OCI-LY3 (cell line): ENCODE measurements around the gene FRYL.

Experiments
- CTCF ChIP-seq: fragments of 200-600, 300-600 bp; sonication (generic); IDR thresholded peaks from 2 replicates; pipeline ENCODE4 v1.5.1; 2014; ENCODE audit warnings: antibody characterized with exemption, low read length, low read depth
- EZH2phosphoT487 ChIP-seq: fragments of 200-600 bp; shearing (Covaris generic); IDR thresholded peaks from 2 replicates; pipeline ENCODE4 v1.6.1; 2018; ENCODE audit warnings: antibody characterized with exemption, mixed run types, low read depth

GRCh38 chr4:48766131-48766792, 13.8 kb downstream of the FRYL start:
- TF ChIP-seq EZH2phosphoT487 (no peak), CTCF (no peak)
